GM21737 (cell line): ENCODE results near the gene MCAT.

Experiments
- ATAC-seq: cut with Tn5 transposase; IDR thresholded peaks from one replicate; pipeline ENCODE4 v1.9.1; 2021; ENCODE audit warnings: mild to moderate bottlenecking, moderate library complexity; ENCODE audit not compliant: unreplicated experiment

Gene MCAT

GRCh38 chr22:43142880-43143562 lies at the start of gene MCAT:
MCAT (minus strand) TSS chr22:43143398; CDS start chr22:43143348, 50 bp downstream.
- peak; percentile 83 for ATAC-seq

GRCh38 chr22:43191831-43192230 lies 48.6 kb upstream of the MCAT start:
- no peak for ATAC-seq

GRCh38 chr22:43188829-43189545 lies 45.8 kb upstream of the MCAT start:
- no peak for ATAC-seq

- ATAC-seq, result peak; percentile 71
These were observed 44.2 kb upstream of the MCAT start for GRCh38 chr22:43187171-43188099.

GRCh38 chr22:43186272-43187170 lies 43.3 kb upstream of the MCAT start, which contains the start of gene TTLL12:
TTLL12 (minus strand) TSS chr22:43187134; CDS start chr22:43187069, 65 bp downstream.
- peak; percentile 38 for ATAC-seq

GRCh38 chr22:43185860-43186261 lies 42.7 kb upstream of the MCAT start:
- ATAC-seq, result no peak

GRCh38 chr22:43183496-43184277 lies 40.5 kb upstream of the MCAT start:
- no peak for ATAC-seq

GRCh38 chr22:43182726-43183125 lies 39.5 kb upstream of the MCAT start:
- no peak for ATAC-seq

GRCh38 chr22:43182118-43182517 lies 38.9 kb upstream of the MCAT start:
- no peak for ATAC-seq

GRCh38 chr22:43181321-43182076 lies 38.3 kb upstream of the MCAT start:
- no peak for ATAC-seq

- no peak for ATAC-seq
These were observed 37.5 kb upstream of the MCAT start for GRCh38 chr22:43180670-43181069.

- no peak for ATAC-seq
These were observed 36.7 kb upstream of the MCAT start for GRCh38 chr22:43179911-43180195.

- no peak for ATAC-seq
These were observed 36.1 kb upstream of the MCAT start for GRCh38 chr22:43179146-43179910.

GRCh38 chr22:43177479-43177878 lies 34.3 kb upstream of the MCAT start:
- no peak for ATAC-seq

- ATAC-seq, result no peak
These were observed 32.9 kb upstream of the MCAT start for GRCh38 chr22:43176090-43176489.

- ATAC-seq, result no peak
These were observed 31.8 kb upstream of the MCAT start for GRCh38 chr22:43174941-43175531.

- ATAC-seq, result no peak
These were observed 30.9 kb upstream of the MCAT start for GRCh38 chr22:43173976-43174720.
